ENCODE results near the gene ZNF501. TPM values are rescaled to one million over a fixed set of nuclear protein-coding genes. Genes with fewer than 3 reads are reported as not detected.

ZNF501 gene
- total RNA-seq (1 to 10 TPM; 5.0 to 8.5 (median 5.6) TPM), polyA plus RNA-seq (1 to 10 TPM; 1.5 to 2.0 (median 1.8) TPM)
- long read RNA-seq, donor 1, partial matches to known transcripts = 0 of 2 reads
- long read RNA-seq, donor 1, other reads (novel, unspliced or antisense) = 0 of 2 reads
- long read RNA-seq, donor 2, partial matches to known transcripts = 0 of 2 reads
- long read RNA-seq, donor 2, other reads (novel, unspliced or antisense) = 0 of 2 reads

- Histone ChIP-seq H3K27ac (peak within 1 kb of the TSS in 7 of 8 donors; percentile 3 to 73 (median 55)), H3K4me1 (peaks cover 0 to 18% (median 12%) of the 10 kb centered on the region in 6 donors), H3K36me3 (peaks cover 14 to 41% (median 34%) of the 10 kb centered on the region in 6 donors), H3K27me3 (replicated peaks in 1 of 7) (no peaks in the 10 kb centered on the region), H3K9me3 (peaks cover 38 to 99% (median 89%) of the 10 kb centered on the region in 8 donors), H3K4me3 (peak within 1 kb of the TSS; percentile 46 to 82 (median 63))
- intact Hi-C loops (cut with DNase I; ENCODE audit: low total_unique reads) = no loop called here
- peak; percentile 97 for DNase-seq
- WGBS, 5 donors = 1 to 5% (median 1%) methylated on average over 38 to 46 of the region's 46 CpGs
- TF ChIP-seq, protein P1, sequence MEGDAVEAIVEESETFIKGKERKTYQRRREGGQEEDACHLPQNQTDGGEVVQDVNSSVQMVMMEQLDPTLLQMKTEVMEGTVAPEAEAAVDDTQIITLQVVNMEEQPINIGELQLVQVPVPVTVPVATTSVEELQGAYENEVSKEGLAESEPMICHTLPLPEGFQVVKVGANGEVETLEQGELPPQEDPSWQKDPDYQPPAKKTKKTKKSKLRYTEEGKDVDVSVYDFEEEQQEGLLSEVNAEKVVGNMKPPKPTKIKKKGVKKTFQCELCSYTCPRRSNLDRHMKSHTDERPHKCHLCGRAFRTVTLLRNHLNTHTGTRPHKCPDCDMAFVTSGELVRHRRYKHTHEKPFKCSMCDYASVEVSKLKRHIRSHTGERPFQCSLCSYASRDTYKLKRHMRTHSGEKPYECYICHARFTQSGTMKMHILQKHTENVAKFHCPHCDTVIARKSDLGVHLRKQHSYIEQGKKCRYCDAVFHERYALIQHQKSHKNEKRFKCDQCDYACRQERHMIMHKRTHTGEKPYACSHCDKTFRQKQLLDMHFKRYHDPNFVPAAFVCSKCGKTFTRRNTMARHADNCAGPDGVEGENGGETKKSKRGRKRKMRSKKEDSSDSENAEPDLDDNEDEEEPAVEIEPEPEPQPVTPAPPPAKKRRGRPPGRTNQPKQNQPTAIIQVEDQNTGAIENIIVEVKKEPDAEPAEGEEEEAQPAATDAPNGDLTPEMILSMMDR (IDR thresholded peaks at IDR 0.05 in 8 of 11, conservative IDR thresholded peaks at IDR 0.05 in 3 of 11) = no peak
- no peak for TF ChIP-seq POLR2A (IDR thresholded peaks at IDR 0.05)
- peak; percentile 87 to 91 (median 91) for TF ChIP-seq POLR2AphosphoS5 (IDR thresholded peaks at IDR 0.05)
Measured at GRCh38 chr3:44729384-44729910, at the start of gene ZNF501. Gene ZNF501 (plus strand): TSS chr3:44729635. CDS start chr3:44734422, 4,787 bp downstream.

DNA sequence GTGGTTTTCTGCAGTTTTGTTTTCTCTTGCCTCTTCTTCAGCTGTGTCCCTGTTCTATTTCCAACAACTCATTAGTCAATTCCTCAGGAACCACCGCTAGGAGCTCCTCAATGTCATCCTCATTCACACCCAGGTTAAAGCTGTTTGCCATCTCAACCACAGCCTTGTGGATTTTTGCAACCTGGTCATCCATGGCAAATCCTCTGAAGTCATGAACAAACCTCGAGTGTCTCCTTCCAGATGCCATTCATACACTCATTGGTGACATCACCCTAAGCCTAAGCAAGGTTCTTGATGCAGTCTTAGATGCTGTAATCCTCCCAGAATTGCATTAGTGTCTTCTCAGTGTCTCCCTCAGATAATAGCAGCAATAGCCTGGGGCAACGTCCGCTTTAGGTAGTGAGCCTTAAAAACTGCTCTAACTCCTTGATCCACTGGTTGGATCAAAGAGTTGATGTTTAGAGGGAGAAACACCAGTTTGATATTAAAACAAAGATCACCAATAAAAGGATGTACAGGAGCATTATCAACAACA is 48.4 kb upstream of the ZNF501 start:
- WGBS, 5 donors = 93 to 97% (median 96%) methylated on average over 4 of the region's 4 CpGs
- Histone ChIP-seq H3K27me3 (replicated peaks in 1 of 7) (peaks cover 0 to 8% (median 0%) of the 10 kb centered on the region in 7 donors), H3K4me3 (no peak overlapping the region), H3K36me3 (peaks cover 0 to 36% (median 4%) of the 10 kb centered on the region in 6 donors), H3K4me1 (peaks cover 0 to 17% (median 8%) of the 10 kb centered on the region in 6 donors), H3K9me3 (peaks cover 0 to 66% (median 35%) of the 10 kb centered on the region in 8 donors), H3K27ac (no peak overlapping the region)
- DNase-seq = no peak
- intact Hi-C loops (cut with DNase I; ENCODE audit: low total_unique reads) = no loop called here
- TF ChIP-seq, protein P1 (IDR thresholded peaks at IDR 0.05 in 8 of 11, conservative IDR thresholded peaks at IDR 0.05 in 3 of 11) = no peak
- TF ChIP-seq POLR2A (IDR thresholded peaks at IDR 0.05) (no peak), POLR2AphosphoS5 (IDR thresholded peaks at IDR 0.05) (no peak)

- 87 to 93% (median 89%) methylated on average over 2 of the region's 2 CpGs for WGBS, 5 donors
- intact Hi-C loops (cut with DNase I; ENCODE audit: low total_unique reads) = no loop called here
- Histone ChIP-seq H3K4me3 (no peak overlapping the region), H3K36me3 (peaks cover 0 to 36% (median 4%) of the 10 kb centered on the region in 6 donors), H3K4me1 (peaks cover 0 to 18% (median 8%) of the 10 kb centered on the region in 6 donors), H3K27ac (no peak overlapping the region), H3K9me3 (peaks cover 0 to 66% (median 35%) of the 10 kb centered on the region in 8 donors), H3K27me3 (replicated peaks in 1 of 7) (peaks cover 0 to 12% (median 0%) of the 10 kb centered on the region in 7 donors)
- no peak for DNase-seq
- TF ChIP-seq POLR2AphosphoS5 (IDR thresholded peaks at IDR 0.05) (no peak), POLR2A (IDR thresholded peaks at IDR 0.05) (no peak)
- TF ChIP-seq, protein P1 (IDR thresholded peaks at IDR 0.05 in 8 of 11, conservative IDR thresholded peaks at IDR 0.05 in 3 of 11) = no peak
Measured at GRCh38 chr3:44682182-44682896, 47.1 kb upstream of the ZNF501 start.
